HFF-Myc (cell line): ENCODE data around the gene LRIG3.

Experiments
- DNase-seq: peaks from one replicate; pipeline ENCODE4 v3.0.0-alpha.2; 2011; ENCODE audit warnings: low read depth; ENCODE audit errors: extremely low read depth
- H3K4me3 ChIP-seq: replicated peaks from 2 replicates; pipeline ENCODE4 v1.5.1; 2011; ENCODE audit warnings: low read depth, mild to moderate bottlenecking, control low read depth, low read length
- TF ChIP-seq, protein P1 (sequence below): IDR thresholded peaks from 2 replicates; pipeline ENCODE4 v1.5.1; 2012; ENCODE audit warnings: mild to moderate bottlenecking, low read depth, low read length, control low read depth; ENCODE audit errors: missing control alignments

The LRIG3 gene

DNA sequence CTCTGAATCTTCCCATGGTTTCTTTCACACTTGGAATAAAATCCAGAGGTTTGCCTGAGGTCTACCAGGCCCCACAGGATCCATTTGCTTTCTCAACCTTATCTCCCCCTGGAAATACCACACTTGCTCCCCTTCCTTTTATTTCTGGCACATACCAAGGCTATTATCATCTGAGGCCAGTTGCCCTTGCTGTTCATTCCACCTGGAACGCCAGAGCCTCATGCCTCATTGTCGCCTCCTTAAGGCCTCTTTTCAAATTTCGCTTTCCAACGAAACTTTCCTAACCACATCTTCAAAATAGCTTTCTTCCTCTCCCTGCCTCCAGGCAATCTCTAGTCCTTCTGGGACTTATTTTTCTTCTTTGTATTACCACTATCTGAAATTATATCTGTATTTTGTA lies 11.2 kb upstream of the LRIG3 start:
- no peak for DNase-seq
- H3K4me3 ChIP-seq: no peak overlapping the region
- TF ChIP-seq, protein P1, sequence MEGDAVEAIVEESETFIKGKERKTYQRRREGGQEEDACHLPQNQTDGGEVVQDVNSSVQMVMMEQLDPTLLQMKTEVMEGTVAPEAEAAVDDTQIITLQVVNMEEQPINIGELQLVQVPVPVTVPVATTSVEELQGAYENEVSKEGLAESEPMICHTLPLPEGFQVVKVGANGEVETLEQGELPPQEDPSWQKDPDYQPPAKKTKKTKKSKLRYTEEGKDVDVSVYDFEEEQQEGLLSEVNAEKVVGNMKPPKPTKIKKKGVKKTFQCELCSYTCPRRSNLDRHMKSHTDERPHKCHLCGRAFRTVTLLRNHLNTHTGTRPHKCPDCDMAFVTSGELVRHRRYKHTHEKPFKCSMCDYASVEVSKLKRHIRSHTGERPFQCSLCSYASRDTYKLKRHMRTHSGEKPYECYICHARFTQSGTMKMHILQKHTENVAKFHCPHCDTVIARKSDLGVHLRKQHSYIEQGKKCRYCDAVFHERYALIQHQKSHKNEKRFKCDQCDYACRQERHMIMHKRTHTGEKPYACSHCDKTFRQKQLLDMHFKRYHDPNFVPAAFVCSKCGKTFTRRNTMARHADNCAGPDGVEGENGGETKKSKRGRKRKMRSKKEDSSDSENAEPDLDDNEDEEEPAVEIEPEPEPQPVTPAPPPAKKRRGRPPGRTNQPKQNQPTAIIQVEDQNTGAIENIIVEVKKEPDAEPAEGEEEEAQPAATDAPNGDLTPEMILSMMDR: no peak

DNA sequence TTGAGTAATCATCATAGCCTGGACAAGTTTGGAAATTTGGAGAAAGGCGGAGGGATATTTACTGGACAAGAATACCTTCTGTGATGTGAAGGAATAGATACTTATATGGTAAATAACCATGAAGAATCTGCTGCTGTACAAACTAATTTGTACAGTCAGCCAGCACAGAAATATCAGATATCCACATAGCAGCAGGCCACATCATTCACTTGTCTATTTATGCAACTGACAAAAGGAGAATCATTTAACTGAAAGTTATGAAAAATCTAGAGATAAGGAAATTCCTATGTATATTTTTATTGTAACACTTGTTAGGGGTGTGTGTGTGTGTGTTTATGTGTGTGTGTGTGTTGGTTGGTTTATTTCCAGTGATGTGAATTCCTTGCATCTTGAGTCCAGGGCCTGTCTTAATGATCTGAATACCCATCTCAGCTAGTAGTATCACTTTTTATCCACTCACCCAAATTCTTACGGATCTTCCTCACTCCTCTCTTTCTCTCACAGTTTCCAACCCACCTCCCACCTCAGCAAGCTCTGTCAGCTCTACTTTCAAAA lies 10.5 kb upstream of the LRIG3 start:
- no peak overlapping the region for H3K4me3 ChIP-seq
- TF ChIP-seq, protein P1: no peak
- no peak for DNase-seq

DNA sequence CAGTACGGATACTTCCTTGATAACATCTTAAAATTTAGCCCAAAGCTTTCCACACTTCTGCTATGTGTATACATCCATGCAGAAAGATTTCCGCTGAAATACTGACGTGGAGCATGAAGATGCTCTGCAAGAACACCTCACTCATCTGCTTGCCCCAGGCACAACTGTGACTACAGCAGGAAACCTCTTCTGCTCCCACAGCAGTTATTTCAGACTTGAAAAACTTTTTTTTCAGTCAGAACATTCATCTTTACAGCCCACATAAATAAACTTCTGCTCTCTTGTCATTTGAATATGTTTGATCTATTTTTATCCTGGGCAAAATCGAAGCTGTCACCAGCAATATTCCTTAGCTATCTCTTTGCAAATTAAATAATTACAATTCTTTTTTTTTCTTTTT lies 6.8 kb upstream of the LRIG3 start:
- no peak overlapping the region for H3K4me3 ChIP-seq
- TF ChIP-seq, protein P1: no peak
- DNase-seq: no peak

DNA sequence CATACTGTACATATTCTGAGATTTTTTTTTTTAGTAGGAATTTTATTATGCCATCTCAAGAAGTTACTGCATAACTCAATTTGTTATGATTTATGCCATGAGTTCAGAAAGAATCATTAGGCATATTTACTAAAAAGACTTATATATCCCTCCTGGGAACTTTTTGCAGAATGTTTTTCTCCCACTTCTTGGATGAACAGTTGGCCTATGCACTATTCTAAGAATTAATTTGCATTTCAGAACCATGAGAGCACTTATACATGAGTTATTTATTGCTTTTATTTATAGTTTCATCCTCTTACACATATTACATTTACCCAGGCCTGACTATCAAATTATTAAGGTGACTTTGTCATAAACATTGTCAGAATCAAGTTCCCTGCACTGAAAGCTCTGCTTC lies 6.3 kb upstream of the LRIG3 start:
- H3K4me3 ChIP-seq: no peak overlapping the region
- TF ChIP-seq, protein P1: no peak
- no peak for DNase-seq

DNA sequence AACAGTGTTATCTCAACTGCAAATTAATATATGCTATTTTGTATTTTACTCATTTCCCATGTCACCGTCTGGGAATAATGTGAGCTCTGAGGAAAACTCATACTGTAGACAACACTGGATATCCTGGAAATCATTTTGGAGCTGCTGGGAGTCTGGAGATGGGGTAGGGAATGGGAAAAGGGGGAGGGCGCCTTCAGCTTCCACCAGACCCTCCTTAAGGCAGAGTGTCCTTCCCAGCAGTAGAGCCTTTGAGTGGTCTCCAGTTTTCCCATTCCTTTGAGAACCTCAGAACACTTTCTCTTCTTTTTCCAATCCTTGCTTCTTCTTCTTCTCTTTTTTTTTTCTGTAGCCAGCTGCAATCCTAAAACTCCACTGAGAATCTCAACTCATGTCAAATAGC lies 5.4 kb upstream of the LRIG3 start:
- no peak overlapping the region for H3K4me3 ChIP-seq
- no peak for DNase-seq
- TF ChIP-seq, protein P1: no peak

DNA sequence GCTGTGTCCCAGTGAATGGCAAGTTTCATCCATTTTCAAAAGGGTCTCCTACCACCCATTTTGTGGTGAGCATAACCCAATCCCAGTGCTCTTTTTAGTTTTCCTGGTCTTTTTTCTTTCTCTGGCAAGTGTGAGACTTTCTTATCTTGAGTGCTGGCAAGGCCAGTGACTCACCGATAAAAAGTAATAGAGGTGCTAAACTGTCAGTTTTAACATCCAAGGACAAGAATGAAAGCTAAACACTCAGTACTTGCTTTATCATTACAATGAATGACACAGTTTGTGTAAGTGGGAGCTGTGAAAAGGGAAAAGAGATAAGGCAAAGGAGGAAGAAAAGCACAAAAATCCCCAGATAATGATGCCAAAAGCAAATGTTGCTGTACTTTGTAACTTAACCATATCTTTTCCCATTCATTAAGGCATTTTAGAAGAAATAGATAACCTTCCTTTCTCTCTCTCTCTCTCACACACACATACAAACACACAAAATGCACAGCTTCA lies 4.9 kb upstream of the LRIG3 start:
- TF ChIP-seq, protein P1: no peak
- no peak for DNase-seq

DNA sequence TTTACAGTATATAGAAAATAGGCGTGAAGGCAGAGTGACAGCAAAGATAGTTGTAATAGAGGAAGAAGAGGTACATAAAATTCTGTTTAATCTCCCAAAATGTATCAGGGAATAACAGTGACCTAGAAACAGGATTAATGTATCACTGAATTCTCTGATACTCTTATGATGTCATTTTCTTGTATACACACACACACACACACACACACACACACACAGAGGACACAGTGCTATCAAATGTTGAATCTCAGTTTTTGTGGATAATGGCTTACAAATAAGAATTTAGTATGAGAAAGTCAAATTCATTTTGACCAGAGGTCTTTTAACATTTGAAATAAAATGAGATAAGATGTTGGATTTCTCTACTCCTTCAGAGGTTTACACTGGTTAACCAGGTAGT lies 4.3 kb upstream of the LRIG3 start:
- no peak for DNase-seq
- TF ChIP-seq, protein P1: no peak
- H3K4me3 ChIP-seq: no peak overlapping the region

More for the DNA sequence above, 4.9 kb upstream of the LRIG3 start:
- H3K4me3 ChIP-seq: no peak overlapping the region
